ENCODE results near the gene QSOX2. TPM values are rescaled to one million over a fixed set of nuclear protein-coding genes. Genes with fewer than 3 reads are reported as not detected.
A peak's percentile ranks its signal among the peaks of the same experiment; 100 is the strongest.

The QSOX2 gene
- total RNA-seq, 4 donors from 2014 or later = 10.2 to 15.8 (median 12.1) TPM

DNA sequence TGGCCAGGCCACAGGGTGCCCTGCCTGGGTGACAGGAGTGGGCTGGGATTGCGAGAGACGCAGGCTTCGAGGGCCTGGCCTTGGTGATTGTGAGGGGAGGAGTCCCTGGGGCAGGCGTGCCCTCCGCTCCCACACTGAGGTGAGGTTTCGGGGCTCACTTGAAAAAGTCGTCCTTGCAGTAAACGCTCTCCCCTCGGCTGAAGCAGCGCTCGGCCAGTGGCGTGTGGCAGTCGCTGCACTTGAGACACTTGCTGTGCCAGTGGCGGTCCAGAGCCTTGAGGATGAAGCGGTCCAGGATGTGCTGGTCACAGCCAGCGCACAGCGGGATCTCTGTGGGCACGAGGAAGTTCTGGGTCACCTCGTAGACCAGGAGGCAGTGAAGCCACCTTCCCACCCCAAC is 45.2 kb downstream of the QSOX2 start:
- TF ChIP-seq EP300 (IDR thresholded peaks at IDR 0.05) = no peak
- TF ChIP-seq POLR2A (IDR thresholded peaks at IDR 0.05) = no peak
- TF ChIP-seq POLR2AphosphoS5 (IDR thresholded peaks at IDR 0.05) = no peak
- peaks cover 100% of the 10 kb centered on the region for H3K27me3 ChIP-seq
- 76% methylated on average over 3 of the region's 19 CpGs for WGBS
- DNase-seq (ENCODE audit: low spot score in 2 of 2) = no peak
- H3K9me3 ChIP-seq = no peaks in the 10 kb centered on the region
- H3K4me3 ChIP-seq = no peak overlapping the region
- peaks cover 21% of the 10 kb centered on the region for H3K4me1 ChIP-seq
- no peak overlapping the region for H3K27ac ChIP-seq
- no peaks in the 10 kb centered on the region for H3K36me3 ChIP-seq

DNA sequence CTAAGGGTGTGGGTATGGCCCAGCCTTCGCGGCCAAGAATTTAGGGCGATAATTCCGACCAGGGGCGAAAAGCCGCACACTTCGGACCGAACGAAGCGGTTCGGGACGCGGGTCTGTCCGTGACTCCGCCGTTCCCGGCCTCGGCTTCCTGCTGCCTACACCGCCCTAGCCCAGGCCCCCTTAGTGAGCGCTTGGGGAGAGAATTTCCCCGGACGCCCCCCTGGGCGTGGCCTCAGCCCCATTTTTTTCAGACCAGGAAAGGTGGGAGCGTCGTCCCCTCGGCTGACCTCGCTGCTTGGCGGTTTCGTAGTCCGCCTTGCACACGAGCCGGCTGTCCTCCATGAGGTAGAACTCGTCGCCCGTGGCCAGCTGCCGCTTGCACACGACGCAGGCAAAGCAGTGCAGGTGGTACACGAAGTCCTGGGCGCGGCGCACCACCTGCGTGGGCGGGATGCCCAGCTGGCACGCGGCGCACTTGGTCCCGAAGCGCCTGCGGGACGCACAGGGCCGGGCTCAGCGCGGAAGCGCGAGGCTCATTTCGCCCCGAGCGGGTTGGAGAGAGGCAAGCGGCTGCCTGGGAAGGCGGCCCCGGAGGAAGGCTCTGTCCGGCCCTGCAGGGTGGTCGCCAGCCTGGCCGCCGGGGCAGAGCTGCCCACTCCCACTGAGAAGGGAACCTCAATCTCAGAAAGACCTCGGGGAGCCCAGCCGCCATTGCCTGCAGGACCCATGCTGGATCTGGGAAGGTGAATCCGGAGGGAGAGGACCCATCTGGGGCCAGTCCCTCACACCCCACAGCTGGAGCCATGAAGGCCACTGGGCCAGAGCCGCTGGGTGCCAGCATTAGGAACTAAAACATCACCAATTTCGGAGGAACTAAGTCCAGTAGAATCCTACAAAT is 46.0 kb downstream of the QSOX2 start:
- no peak for DNase-seq (ENCODE audit: low spot score in 2 of 2)
- Histone ChIP-seq H3K27ac (no peak overlapping the region), H3K27me3 (peaks cover 100% of the 10 kb centered on the region), H3K36me3 (no peaks in the 10 kb centered on the region), H3K9me3 (no peaks in the 10 kb centered on the region), H3K4me3 (no peak overlapping the region), H3K4me1 (peaks cover 21% of the 10 kb centered on the region)
- WGBS = 8% methylated on average over 45 of the region's 71 CpGs
- TF ChIP-seq POLR2AphosphoS5 (IDR thresholded peaks at IDR 0.05) (no peak), POLR2A (IDR thresholded peaks at IDR 0.05) (no peak), EP300 (IDR thresholded peaks at IDR 0.05) (no peak)
- TF ChIP-seq, protein P1, sequence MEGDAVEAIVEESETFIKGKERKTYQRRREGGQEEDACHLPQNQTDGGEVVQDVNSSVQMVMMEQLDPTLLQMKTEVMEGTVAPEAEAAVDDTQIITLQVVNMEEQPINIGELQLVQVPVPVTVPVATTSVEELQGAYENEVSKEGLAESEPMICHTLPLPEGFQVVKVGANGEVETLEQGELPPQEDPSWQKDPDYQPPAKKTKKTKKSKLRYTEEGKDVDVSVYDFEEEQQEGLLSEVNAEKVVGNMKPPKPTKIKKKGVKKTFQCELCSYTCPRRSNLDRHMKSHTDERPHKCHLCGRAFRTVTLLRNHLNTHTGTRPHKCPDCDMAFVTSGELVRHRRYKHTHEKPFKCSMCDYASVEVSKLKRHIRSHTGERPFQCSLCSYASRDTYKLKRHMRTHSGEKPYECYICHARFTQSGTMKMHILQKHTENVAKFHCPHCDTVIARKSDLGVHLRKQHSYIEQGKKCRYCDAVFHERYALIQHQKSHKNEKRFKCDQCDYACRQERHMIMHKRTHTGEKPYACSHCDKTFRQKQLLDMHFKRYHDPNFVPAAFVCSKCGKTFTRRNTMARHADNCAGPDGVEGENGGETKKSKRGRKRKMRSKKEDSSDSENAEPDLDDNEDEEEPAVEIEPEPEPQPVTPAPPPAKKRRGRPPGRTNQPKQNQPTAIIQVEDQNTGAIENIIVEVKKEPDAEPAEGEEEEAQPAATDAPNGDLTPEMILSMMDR (IDR thresholded peaks at IDR 0.05) = no peak

DNA sequence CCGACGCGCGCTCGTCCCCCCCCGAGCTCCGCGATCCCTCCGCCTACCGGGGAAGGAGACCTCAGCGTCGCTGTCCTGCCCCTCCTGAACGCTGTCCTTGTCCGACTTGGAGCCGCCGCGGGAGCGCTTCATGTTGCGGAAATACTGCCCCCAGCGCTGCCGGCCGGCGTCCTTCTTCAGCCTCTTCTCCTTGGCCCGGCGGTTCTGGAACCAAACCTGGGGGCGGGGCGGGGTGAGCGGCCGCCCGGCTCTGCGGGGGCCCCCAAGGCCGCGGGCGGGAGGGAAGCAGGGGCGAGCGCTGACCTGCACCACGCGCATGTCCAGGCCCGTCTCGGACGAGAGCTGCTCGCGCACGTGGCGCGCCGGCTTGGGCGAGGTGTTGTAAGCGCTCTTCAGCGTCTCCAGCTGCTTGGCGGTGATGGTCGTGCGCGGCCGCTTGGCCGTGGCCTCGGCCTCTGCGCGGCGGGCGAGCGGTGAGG is 47.0 kb downstream of the QSOX2 start:
- peaks cover 100% of the 10 kb centered on the region for H3K27me3 ChIP-seq
- H3K36me3 ChIP-seq = no peaks in the 10 kb centered on the region
- no peak overlapping the region for H3K27ac ChIP-seq
- H3K9me3 ChIP-seq = no peaks in the 10 kb centered on the region
- under 1% methylated on average over 36 of the region's 62 CpGs for WGBS
- peak overlapping the region; percentile 12 for H3K4me3 ChIP-seq
- TF ChIP-seq POLR2AphosphoS5 (IDR thresholded peaks at IDR 0.05) = no peak
- TF ChIP-seq, protein P1 (IDR thresholded peaks at IDR 0.05) = no peak
- no peak for TF ChIP-seq EP300 (IDR thresholded peaks at IDR 0.05)
- no peak for TF ChIP-seq POLR2A (IDR thresholded peaks at IDR 0.05)
- DNase-seq (ENCODE audit: low spot score in 2 of 2) = no peak
- peaks cover 21% of the 10 kb centered on the region for H3K4me1 ChIP-seq

DNA sequence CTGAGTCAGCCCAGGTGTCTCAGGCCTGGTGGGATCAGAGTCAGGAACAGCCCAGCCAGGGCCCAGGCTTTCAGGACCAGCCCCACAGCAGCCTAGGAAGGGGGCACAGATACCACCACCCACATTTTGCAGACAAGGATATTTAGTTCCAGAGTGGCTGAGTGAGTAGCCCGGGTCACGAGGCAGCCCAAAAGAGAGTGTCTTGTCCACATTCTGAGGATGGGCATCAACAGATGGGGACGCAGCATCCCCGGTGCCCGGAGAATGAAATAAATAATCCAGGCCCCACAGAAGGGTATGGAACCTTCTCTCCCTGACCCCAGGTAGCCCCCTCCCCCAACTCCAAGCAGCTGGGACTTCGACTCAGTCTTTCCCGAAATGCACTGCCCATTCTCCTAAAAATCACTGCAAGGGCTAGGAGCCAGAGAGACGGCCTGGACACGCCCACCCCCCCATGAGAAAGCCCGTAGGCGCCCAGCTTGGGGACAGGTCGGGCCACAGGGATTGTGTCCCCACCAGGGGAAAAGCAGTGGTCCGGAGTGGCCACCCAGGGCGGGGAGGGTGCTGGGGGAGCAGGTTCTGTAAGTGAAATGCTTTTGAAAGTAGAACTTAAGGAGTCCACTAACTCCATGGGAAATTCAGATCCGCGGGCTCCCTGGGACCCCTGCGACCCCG is 47.5 kb downstream of the QSOX2 start:
- TF ChIP-seq, protein P1 (IDR thresholded peaks at IDR 0.05) = no peak
- TF ChIP-seq POLR2A (IDR thresholded peaks at IDR 0.05) (no peak), POLR2AphosphoS5 (IDR thresholded peaks at IDR 0.05) (no peak), EP300 (IDR thresholded peaks at IDR 0.05) (no peak)
- H3K4me1 ChIP-seq = peaks cover 26% of the 10 kb centered on the region
- no peak overlapping the region for H3K4me3 ChIP-seq
- no peaks in the 10 kb centered on the region for H3K36me3 ChIP-seq
- no peak overlapping the region for H3K27ac ChIP-seq
- H3K27me3 ChIP-seq = peaks cover 100% of the 10 kb centered on the region
- no peak for DNase-seq (ENCODE audit: low spot score in 2 of 2)
- H3K9me3 ChIP-seq = no peaks in the 10 kb centered on the region
- 18% methylated on average over 18 of the region's 18 CpGs for WGBS

DNA sequence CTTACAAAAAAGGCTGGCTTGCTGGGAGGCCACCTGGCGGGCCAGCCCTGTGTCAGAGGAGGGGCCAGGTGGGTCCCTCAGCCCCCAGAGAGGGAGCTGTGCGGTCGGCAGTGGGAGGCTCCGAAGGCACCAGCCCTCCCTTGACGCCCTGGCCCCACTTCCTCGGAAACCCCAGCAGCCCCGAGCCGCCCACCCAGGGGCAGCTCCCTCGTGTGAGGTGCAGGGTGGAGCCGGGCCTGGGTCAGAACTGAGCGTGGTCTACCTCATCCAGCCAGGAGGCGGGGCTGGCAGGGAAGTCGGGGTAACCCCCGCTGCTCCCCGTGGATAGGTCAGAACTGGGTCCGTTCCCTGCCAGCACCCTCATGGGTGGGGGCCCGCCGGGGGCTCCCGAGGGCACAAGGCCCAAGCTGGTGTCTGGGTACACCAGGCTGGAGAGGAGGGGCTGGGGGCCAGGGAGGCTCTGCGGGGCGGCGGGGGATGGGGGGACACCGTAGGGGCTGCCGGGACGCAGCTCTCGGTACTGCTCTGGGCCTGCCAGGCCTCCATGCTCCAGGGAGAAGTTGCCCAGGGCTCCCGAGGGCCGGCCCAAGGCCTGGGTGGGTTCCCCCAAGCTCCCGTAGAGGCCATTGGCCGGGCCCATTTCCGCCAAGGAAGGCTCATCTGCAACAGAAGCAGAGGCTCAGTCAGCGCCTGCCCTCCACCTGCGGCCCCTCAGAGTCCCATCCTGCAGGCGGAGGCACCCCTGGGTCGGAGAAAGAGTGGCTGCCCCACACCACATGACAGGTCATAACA is 48.3 kb downstream of the QSOX2 start:
- no peak overlapping the region for H3K4me3 ChIP-seq
- H3K36me3 ChIP-seq = no peaks in the 10 kb centered on the region
- peaks cover 30% of the 10 kb centered on the region for H3K4me1 ChIP-seq
- no peaks in the 10 kb centered on the region for H3K9me3 ChIP-seq
- no peak for DNase-seq (ENCODE audit: low spot score in 2 of 2)
- WGBS = 18% methylated on average over 11 of the region's 35 CpGs
- H3K27me3 ChIP-seq = peaks cover 100% of the 10 kb centered on the region
- H3K27ac ChIP-seq = no peak overlapping the region
- TF ChIP-seq POLR2AphosphoS5 (IDR thresholded peaks at IDR 0.05) (no peak), EP300 (IDR thresholded peaks at IDR 0.05) (no peak), POLR2A (IDR thresholded peaks at IDR 0.05) (no peak)
- TF ChIP-seq, protein P1 (IDR thresholded peaks at IDR 0.05) = no peak

All from suprapubic skin (tissue), 4 donors.